NOMO-1 treated with DMSO at 0.1 percent for 48 hours (cell line): Measurements from ENCODE around the gene PRDM15.

Experiments used
- DNase-seq: peaks from one replicate; lab custom pipeline; 2025; ENCODE audit not compliant: unreplicated experiment; lab: John Stamatoyannopoulos, UW

PRDM15 gene

GRCh38 chr21:41864311-41865001 lies 14.7 kb downstream of the PRDM15 start:
- DNase-seq, result no peak

DNA sequence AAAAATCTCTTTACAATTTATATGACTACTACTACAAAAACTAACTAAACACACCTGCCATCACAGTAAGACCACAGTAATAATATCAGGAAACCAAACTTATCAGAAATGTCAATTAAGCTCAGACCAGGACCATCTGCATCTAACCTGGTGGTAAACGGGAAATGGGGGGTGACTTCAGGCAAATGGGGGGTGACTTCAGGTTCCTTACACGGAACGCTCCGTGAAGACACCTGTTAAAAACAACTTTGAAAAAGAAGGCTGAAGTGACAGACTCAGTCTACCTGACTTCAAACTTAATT lies 15.8 kb downstream of the PRDM15 start:
- DNase-seq, result no peak

- no peak for DNase-seq
Observed at GRCh38 chr21:41861987-41862386, 17.2 kb downstream of the PRDM15 start.

DNA sequence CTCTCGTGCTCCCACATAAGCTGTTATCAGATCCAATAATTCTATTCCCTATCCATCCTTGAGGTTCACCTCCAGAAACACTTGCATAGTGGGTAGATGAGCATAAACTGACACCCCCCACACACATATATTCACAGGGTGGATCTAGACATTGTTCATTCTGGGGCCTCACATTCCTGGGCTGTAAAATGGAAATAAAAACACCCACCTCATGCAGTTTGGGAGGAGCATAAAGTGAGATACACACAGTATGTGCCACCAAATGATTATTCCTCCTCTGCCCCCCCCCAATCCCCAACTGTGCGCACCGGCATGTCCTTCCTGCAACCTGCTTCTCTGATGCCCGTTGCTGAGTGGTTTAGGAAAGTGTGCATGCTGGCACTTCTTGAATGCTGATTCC lies 17.9 kb downstream of the PRDM15 start:
- no peak for DNase-seq

DNA sequence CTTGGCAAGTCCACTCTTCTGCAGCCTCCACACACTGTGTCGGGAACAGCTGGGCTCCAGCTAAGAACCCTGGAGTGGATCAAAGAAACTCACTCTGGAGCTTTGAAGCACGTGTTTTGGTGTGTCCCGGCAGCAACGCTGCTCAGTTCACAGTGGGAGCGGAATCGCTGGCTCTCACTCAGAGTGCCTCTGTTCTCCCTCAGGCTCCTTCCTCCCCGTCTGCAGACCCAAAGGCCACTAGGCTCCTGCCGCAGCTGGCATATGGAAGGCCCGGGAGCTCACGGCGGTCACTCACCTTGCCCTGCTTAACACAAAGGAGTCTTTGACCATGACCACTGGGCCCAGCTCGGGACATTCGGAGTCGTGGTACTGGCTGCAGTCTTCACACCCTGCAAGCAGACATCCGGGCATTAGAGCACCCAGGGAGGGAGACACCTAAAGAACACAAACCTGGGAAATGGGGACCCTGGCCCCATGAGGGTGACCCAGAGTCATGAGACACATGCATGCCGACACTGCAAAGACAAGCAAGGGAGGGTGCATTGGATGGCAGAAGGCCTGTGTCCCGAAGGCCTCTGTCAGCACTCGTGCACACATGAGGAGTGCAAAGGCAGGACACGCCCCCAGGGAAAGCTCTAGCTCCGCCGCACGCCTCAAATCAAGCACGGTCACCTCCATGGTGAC lies 19.7 kb downstream of the PRDM15 start:
- no peak for DNase-seq

- no peak for DNase-seq
Observed at GRCh38 chr21:41858466-41859296, 20.5 kb downstream of the PRDM15 start.

DNA sequence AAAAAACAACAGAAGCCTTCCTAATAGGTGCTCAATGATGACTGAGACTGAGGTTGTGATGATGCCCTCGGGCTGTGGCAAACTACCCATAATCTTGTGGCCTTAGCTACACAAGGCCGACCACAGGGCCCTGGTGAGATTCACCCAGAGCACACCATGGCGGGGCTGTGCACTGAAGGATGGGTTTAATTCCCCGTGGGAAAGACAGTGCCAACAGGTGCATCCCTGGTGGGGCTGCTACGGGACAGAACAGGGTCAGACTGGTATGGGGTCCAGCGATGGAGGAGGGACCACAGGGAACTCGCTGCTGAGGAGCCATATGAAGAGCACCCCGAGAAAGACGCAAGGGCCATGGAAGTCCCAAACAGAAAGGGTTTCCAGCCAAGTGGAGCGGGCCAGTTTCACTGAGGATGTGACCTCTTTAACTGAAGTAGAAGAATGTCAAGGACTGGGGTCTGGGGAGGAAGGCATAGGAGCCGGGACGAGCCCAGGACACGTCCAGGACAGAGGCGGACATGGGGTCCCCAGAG lies 21.3 kb downstream of the PRDM15 start:
- no peak for DNase-seq

GRCh38 chr21:41856572-41856971 lies 22.6 kb downstream of the PRDM15 start:
- DNase-seq, result no peak

DNA sequence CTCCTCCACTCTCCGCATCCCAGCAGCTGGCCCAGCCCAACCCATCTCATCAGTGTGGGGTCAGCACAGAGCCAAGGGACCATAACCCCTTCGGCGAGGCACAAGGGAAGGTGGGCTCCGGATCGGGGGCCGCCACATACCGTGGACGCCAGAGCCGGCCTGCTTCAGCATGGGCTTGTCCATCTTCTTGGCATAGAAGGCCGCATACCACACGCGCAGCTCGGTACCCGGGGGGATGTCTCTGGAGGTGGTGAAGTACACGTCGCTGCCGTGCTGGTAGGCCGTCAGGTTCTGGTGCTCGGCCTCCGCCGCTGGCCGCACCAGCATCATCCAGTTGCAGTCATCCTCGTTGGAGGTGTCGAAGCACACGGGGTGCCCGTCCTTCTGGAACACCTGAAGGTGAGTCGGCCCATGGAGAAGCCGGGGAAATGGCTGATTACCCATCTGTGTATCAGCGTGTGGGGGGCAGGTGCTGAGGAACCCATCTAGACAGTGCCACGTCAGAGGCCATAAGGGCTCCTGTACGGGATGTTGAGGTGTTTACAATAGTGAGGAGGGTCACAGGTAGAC lies 24.6 kb downstream of the PRDM15 start:
- DNase-seq, result no peak

- no peak for DNase-seq
Observed at GRCh38 chr21:41852929-41853320, 26.2 kb downstream of the PRDM15 start.

DNA sequence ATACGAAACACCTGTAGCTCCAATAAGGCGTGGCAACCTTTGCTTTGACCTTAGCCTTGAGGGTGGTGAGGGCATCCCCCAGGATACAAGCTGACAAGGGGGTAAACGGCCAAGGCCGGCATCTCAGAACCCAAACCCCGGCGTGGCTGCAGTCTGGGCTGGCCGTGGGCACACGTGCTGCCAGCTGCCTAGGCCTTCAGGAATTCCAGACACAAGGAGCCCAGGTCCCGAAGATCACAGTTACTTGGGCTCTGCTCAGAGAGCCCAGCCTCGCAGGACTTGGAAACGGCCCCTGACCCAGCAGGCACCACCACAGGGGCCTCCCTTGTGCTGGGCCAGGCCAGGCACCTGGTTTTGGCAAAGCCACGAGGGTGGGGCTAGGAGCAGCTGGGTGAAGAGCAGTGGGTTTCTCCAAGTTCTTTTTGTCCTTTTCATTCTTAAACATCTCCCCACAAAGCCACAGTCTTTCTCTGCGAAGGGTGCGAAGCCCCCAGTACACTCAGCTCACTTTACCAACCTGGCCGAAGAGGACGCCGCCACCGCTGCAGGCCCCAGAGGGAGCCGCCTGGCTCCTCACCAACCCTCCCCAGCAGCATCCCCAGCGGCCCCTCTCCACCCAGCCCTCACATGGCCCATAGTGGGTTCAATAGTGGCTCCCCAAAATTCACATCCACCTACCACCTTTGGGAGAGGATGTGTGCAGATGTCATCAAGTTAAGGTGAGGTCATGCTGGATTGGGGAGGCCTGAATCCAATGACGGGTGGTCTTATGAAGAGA lies 26.8 kb downstream of the PRDM15 start:
- no peak for DNase-seq

DNA sequence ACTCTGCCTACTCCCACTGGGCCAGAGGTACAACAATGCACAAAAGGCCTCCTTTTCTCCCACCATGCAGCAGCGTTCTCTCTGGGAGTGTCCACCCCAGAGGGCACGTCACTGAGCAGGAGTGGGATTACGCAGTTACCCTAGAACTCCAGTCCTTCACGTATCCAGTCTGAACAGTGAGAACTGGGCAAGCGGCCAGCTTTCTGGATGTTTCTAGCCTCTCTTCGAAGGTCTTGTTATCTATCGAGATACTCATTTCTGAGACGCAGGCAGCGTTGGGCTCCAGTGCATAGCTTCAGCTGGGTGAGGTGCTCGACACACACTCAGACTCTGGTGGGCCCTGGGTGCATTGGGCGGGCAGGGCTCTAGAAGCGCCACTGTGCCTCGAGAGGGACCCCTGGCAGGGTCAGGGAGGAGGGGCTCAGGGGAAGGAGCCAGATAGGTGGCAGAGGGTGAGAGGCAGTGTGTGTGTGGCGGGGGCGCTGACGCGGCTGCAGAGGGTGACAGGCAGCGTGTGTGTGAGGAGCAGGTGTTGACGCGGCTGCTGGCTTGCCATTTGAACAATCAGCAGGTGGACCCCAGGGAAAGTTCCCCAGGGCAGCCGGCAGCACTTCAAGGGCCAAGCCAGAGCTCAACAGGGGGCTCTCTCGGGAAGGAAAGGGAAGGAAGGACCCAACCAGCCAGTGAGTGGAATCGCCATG lies 27.9 kb downstream of the PRDM15 start:
- no peak for DNase-seq

GRCh38 chr21:41850085-41850484 lies 29.1 kb downstream of the PRDM15 start:
- DNase-seq, result no peak

GRCh38 chr21:41848958-41849580 lies 30.1 kb downstream of the PRDM15 start:
- DNase-seq, result no peak

- DNase-seq, result no peak
Observed at GRCh38 chr21:41848533-41848932, 30.6 kb downstream of the PRDM15 start.

- DNase-seq, result no peak
Observed at GRCh38 chr21:41847066-41847804, 31.9 kb downstream of the PRDM15 start.

DNA sequence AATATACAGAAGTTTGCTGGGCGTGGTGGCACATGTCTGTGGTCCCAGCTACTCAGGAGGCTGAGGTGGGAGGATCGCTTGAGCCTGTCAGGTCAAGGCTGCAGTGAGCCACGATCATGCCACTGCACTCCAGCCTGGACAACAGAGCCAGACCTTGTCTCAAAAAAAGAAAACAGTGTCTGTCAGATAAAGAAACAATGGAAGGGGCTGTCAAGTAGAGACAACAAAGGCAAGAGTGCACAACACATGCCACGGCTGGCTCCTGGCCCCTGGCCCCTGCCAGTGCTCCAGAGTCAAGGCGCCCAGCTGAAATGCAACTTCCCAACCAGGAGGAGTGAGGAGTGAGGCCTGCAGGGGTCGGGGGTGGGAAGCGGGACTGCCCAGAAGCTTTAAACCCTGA lies 32.6 kb downstream of the PRDM15 start:
- no peak for DNase-seq

- DNase-seq, result no peak
Observed at GRCh38 chr21:41846033-41846317, 33.2 kb downstream of the PRDM15 start.

GRCh38 chr21:41845310-41846032 lies 33.7 kb downstream of the PRDM15 start:
- no peak for DNase-seq
